HepG2 (cell line): ENCODE results near the gene SUN5. TPM values are rescaled to one million over a fixed set of nuclear protein-coding genes. Genes with fewer than 3 reads are reported as not detected.

Experiments
- ATM ChIP-seq: fragments of 450-650 bp; IDR thresholded peaks from 2 replicates; pipeline ENCODE4 v1.7.1; 2017; ENCODE audit warnings: mild to moderate bottlenecking, borderline replicate concordance
- BCL6 ChIP-seq: IDR thresholded peaks from 2 replicates; pipeline ENCODE4 v1.6.1; 2016; ENCODE audit warnings: missing genetic modification reagents, missing compliant biosample characterization
- BCLAF1 ChIP-seq: fragments of 450-650 bp; IDR thresholded peaks from 2 replicates; pipeline ENCODE4 v1.6.1; 2017; ENCODE audit warnings: mild to moderate bottlenecking
- BRCA1 ChIP-seq: sonication (generic); formaldehyde crosslinking; IDR thresholded peaks from 2 replicates; pipeline ENCODE4 v1.4.0; 2020; ENCODE audit warnings: missing genetic modification reagents
- CAMTA2 ChIP-seq: sonication (generic); formaldehyde crosslinking; IDR thresholded peaks from 2 replicates; pipeline ENCODE4 v1.4.0; 2020; ENCODE audit warnings: mild to moderate bottlenecking, missing genetic modification reagents, borderline replicate concordance
- CHD4 ChIP-seq: fragments of 200-600 bp; sonication (generic); IDR thresholded peaks from 2 replicates; pipeline ENCODE4 v1.7.0; 2017; ENCODE audit warnings: mild to moderate bottlenecking, low read length, borderline replicate concordance
- GTF3A ChIP-seq: sonication (generic); formaldehyde crosslinking; conservative IDR thresholded peaks from 2 replicates; pipeline ENCODE4 v1.4.0; 2020; ENCODE audit warnings: mild to moderate bottlenecking, missing genetic modification reagents
- IKZF4 ChIP-seq: sonication (generic); formaldehyde crosslinking; IDR thresholded peaks from 2 replicates; pipeline ENCODE4 v1.5.1; 2020; ENCODE audit warnings: borderline replicate concordance, mild to moderate bottlenecking, low read depth, missing genetic modification reagents; ENCODE audit errors: not compliant biosample characterization
- JUND ChIP-seq: sonication (generic); formaldehyde crosslinking; IDR thresholded peaks from 2 replicates; pipeline ENCODE4 v1.8.0; 2022; ENCODE audit warnings: mild to moderate bottlenecking, missing genetic modification reagents
- NR2F1 ChIP-seq, 2 experiments: fragments of 450-650 bp in 1 of 2; formaldehyde crosslinking in 1 of 2; IDR thresholded peaks; 2 replicates each; pipeline versions ENCODE4 v1.5.0 to v1.6.1; 2016 to 2020; ENCODE audit warnings: mild to moderate bottlenecking in 1 of 2, missing compliant biosample characterization in 1 of 2, missing genetic modification reagents in 1 of 2, moderate library complexity in 1 of 2
- POLR2G ChIP-seq: fragments of 200-400 bp; formaldehyde crosslinking; IDR thresholded peaks from 2 replicates; pipeline ENCODE4 v1.6.1; 2018; ENCODE audit warnings: mild to moderate bottlenecking, low read depth, low read length, moderate library complexity
- RARA ChIP-seq: IDR thresholded peaks from 2 replicates; pipeline ENCODE4 v1.6.1; 2016; ENCODE audit warnings: missing genetic modification reagents, missing compliant biosample characterization
- RFX1 ChIP-seq: fragments of 450-650 bp; IDR thresholded peaks from 2 replicates; pipeline ENCODE4 v1.6.1; 2017
- TFAP4 ChIP-seq: sonication (generic); IDR thresholded peaks from 2 replicates; pipeline ENCODE4 v1.6.1; 2016; ENCODE audit warnings: low read depth, borderline replicate concordance
- THAP11 ChIP-seq: IDR thresholded peaks from 2 replicates; pipeline ENCODE4 v1.6.1; 2016; ENCODE audit warnings: missing biosample characterization, missing genetic modification reagents
- THAP8 ChIP-seq: sonication (generic); formaldehyde crosslinking; IDR thresholded peaks from 2 replicates; pipeline ENCODE4 v1.5.1; 2020; ENCODE audit warnings: missing genetic modification reagents, mild to moderate bottlenecking, borderline replicate concordance
- YEATS2 ChIP-seq: sonication (generic); formaldehyde crosslinking; IDR thresholded peaks from 2 replicates; pipeline ENCODE4 v1.4.0; 2020; ENCODE audit warnings: missing genetic modification reagents, borderline replicate concordance
- ZNF225 ChIP-seq: sonication (generic); formaldehyde crosslinking; IDR thresholded peaks from 2 replicates; pipeline ENCODE4 v1.4.0; 2020; ENCODE audit warnings: mild to moderate bottlenecking, missing genetic modification reagents
- ZNF550 ChIP-seq: sonication (generic); formaldehyde crosslinking; IDR thresholded peaks from 2 replicates; pipeline ENCODE4 v1.4.0; 2020; ENCODE audit warnings: mild to moderate bottlenecking, missing genetic modification reagents, borderline replicate concordance
- ZNF574 ChIP-seq: sonication (generic); formaldehyde crosslinking; IDR thresholded peaks from 2 replicates; pipeline ENCODE4 v1.4.0; 2020; ENCODE audit warnings: missing genetic modification reagents
- ZNF740 ChIP-seq: sonication (generic); formaldehyde crosslinking; IDR thresholded peaks from 2 replicates; pipeline ENCODE4 v1.4.0; 2020; ENCODE audit warnings: missing genetic modification reagents
- ZNF747 ChIP-seq: sonication (generic); formaldehyde crosslinking; IDR thresholded peaks from 2 replicates; pipeline ENCODE4 v1.8.1; 2023; ENCODE audit warnings: missing genetic modification reagents, mild to moderate bottlenecking, borderline replicate concordance
- ZNF766 ChIP-seq: sonication (generic); formaldehyde crosslinking; IDR thresholded peaks from 2 replicates; pipeline ENCODE4 v1.5.0; 2020; ENCODE audit warnings: missing genetic modification reagents, borderline replicate concordance
- ZNF83 ChIP-seq: sonication (generic); formaldehyde crosslinking; IDR thresholded peaks from 2 replicates; pipeline ENCODE4 v1.4.0; 2020; ENCODE audit warnings: missing genetic modification reagents, mild to moderate bottlenecking, borderline replicate concordance
- polyA plus RNA-seq, 8 experiments: library from polyadenylated mRNA; depleted of rRNA in 3 of 8; stranded (reverse) in 7 of 8; unstranded in 1 of 8; fragments of >200 nt; fragmentation: Illumina TruSeq in 4 of 8; extraction: Trizol in 4 of 8; gene quantifications; 2 replicates each; pipeline versions ENCODE4 v1.2.1 to v1.2.3, GENCODE V29; 2011 to 2016; ENCODE audit warnings: low read depth in 4 of 8, missing spikeins in 1 of 8, mixed read lengths in 1 of 8; ENCODE audit not compliant: insufficient read depth in 1 of 8
- total RNA-seq, 5 experiments: library from RNA; depleted of rRNA; stranded (reverse); fragments of >200 nt; fragmentation: Illumina TruSeq; extraction: Trizol; gene quantifications; 2 replicates each; pipeline ENCODE4 v1.2.3, GENCODE V29; 2016; ENCODE audit warnings: low read depth in 1 of 5

SUN5 gene
- total and polyA plus RNA-seq, 2 of the 13 experiments (the other 11 are each of a cell fraction or from before 2014, with no cell fraction given) = not detected

DNA sequence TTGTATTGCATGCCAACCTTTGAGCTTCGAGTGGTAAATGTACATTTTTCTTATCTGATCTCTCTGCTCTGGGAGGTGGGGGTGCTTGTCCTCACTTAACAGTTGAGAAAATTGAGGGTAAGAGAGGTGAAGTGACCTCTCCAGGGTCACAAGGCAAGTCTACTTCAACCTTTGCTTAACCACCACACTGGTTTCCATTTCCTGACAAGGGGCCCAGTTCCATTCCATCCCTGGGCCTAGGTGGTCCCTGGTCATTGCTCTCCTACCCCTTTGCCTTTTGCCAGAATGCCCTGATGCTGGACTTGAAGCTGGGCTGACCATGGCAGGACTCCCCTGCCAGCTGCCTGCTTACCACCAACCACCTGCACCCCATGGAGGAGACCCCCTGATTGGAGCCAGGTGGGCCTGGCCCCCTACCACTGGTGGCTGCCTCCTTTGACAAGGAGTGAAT lies 39.5 kb upstream of the SUN5 start (continued):
- TF ChIP-seq CHD4 = no peak; the same call in 1 of the 2 replicates
- TF ChIP-seq ATM = no peak
- TF ChIP-seq CAMTA2 = no peak
- TF ChIP-seq ZNF574 (CRISPR knock-in tag) = no peak
- TF ChIP-seq ZNF747 (CRISPR knock-in tag) = no peak
- peak; percentile 88 for TF ChIP-seq ZNF740 (CRISPR knock-in tag)
- 0 out of 2 replicates have a peak, but pooled peaks have one; percentile 58 for TF ChIP-seq ZNF550 (CRISPR knock-in tag)
- TF ChIP-seq YEATS2 (CRISPR knock-in tag) = no peak
- 0 out of 4 replicates have a peak, but pooled peaks of 1 of the 2 experiments have one; percentile 8 for TF ChIP-seq NR2F1 (CRISPR knock-in tag; IDR thresholded peaks at IDR 0.05)
- TF ChIP-seq ZNF766 (CRISPR knock-in tag) = no peak
- TF ChIP-seq ZNF225 (CRISPR knock-in tag) = 0 out of 2 replicates have a peak, but pooled peaks have one; percentile 38
- TF ChIP-seq ZNF83 = no peak
- TF ChIP-seq BCL6 = peak; percentile 13; the same call in 1 of the 2 replicates
- 0 out of 2 replicates have a peak, but pooled peaks have one; percentile 21 for TF ChIP-seq TFAP4
- no peak for TF ChIP-seq RFX1
- TF ChIP-seq BRCA1 (CRISPR knock-in tag) = no peak
- TF ChIP-seq RARA (CRISPR knock-in tag) = peak; percentile 71
- TF ChIP-seq IKZF4 (CRISPR knock-in tag) = no peak
- TF ChIP-seq THAP8 (CRISPR knock-in tag) = no peak
- no peak for TF ChIP-seq GTF3A (CRISPR knock-in tag)
- no peak for TF ChIP-seq POLR2G
- TF ChIP-seq JUND = no peak
- TF ChIP-seq THAP11 (CRISPR knock-in tag) = no peak
- no peak for TF ChIP-seq BCLAF1
